Endothelial cell of umbilical vein (primary cell): ENCODE measurements around the gene GALNT14. TPM values are rescaled to one million over a fixed set of nuclear protein-coding genes. Genes with fewer than 3 reads are reported as not detected.

Experiments used
- BruUV-seq: library from RNA; stranded (reverse); fragments of 400-500 nt; replicated peaks from 2 replicates; lab custom pipeline; 2021; lab: Mats Ljungman, UMichigan
- CTCF ChIA-PET: fragments of 300-600, 350-600 bp; sonication (Branson Sonifier 250); formaldehyde crosslinking; loops from one replicate; lab custom pipeline; 2021; ENCODE audit warnings: antibody characterized with exemption, inconsistent platforms; lab: Charles Lee
- POLR2A ChIA-PET: fragments of 300-600, 350-600 bp; sonication (Branson Sonifier 250); formaldehyde crosslinking; loops from one replicate; lab custom pipeline; 2021; ENCODE audit warnings: antibody characterized with exemption, inconsistent platforms; lab: Charles Lee
- DNase-seq: peaks from one replicate; pipeline ENCODE4 v3.0.0-alpha.2; 2011; ENCODE audit warnings: low read depth, low spot score
- FAIRE-seq: peaks from 2 replicates; lab custom pipeline; 2011; peaks lifted over from hg19 to GRCh38; lab: Jason Lieb, UNC
- H2AFZ ChIP-seq: 2 replicates; pipeline ENCODE4 v1.6.0; 2012; ENCODE audit warnings: low read depth, low read length, control low read depth, inconsistent platforms
- H3K27ac ChIP-seq: 2 replicates; pipeline ENCODE4 v1.5.1; 2011; ENCODE audit warnings: low read depth, mild to moderate bottlenecking, control low read depth, low read length, moderate library complexity; ENCODE audit not compliant: insufficient read depth
- H3K27me3 ChIP-seq, 2 experiments: 2 replicates each; pipeline versions ENCODE4 v1.6.0 to v1.6.1; 2011; ENCODE audit warnings: low read length in 2 of 2, mixed read lengths in 1 of 2; ENCODE audit not compliant: control insufficient read depth in 2 of 2, insufficient read depth in 2 of 2
- H3K36me3 ChIP-seq, 2 experiments: 2 replicates in 1 of 2; 3 replicates in 1 of 2; pipeline ENCODE4 v1.5.1; 2011; ENCODE audit warnings: low read length in 2 of 2, mild to moderate bottlenecking in 1 of 2, moderate library complexity in 1 of 2; ENCODE audit not compliant: control insufficient read depth in 2 of 2, insufficient read depth in 2 of 2; ENCODE audit errors: extremely low read depth in 1 of 2
- H3K4me1 ChIP-seq: 3 replicates; pipeline ENCODE4 v1.5.1; 2011; ENCODE audit warnings: mild to moderate bottlenecking, low read length; ENCODE audit not compliant: control insufficient read depth, insufficient read depth; ENCODE audit errors: extremely low read depth
- H3K4me2 ChIP-seq: 2 replicates; pipeline ENCODE4 v1.6.1; 2011; ENCODE audit warnings: low read length, control low read depth, mixed read lengths; ENCODE audit not compliant: insufficient read depth
- H3K4me3 ChIP-seq, 3 experiments: fragments of 200-600 bp in 1 of 3; sonication (generic), shearing (Covaris generic) in 1 of 3; replicated peaks in 1 of 3; 2 replicates each; pipeline ENCODE4 v1.5.1; 2011 to 2016; ENCODE audit warnings: control low read depth in 3 of 3, low read length in 3 of 3, mild to moderate bottlenecking in 2 of 3, inconsistent platforms in 1 of 3, low read depth in 1 of 3, moderate library complexity in 1 of 3; ENCODE audit not compliant: insufficient read depth in 1 of 3
- H3K79me2 ChIP-seq: 2 replicates; pipeline ENCODE4 v1.6.0; 2012; ENCODE audit warnings: low read length, inconsistent platforms; ENCODE audit not compliant: control insufficient read depth, insufficient read depth
- H3K9ac ChIP-seq: replicated peaks from 2 replicates; pipeline ENCODE3; 2011; ENCODE audit warnings: low read length, control low read depth; ENCODE audit not compliant: insufficient read depth; ENCODE audit errors: extremely low read depth
- H3K9me1 ChIP-seq: replicated peaks from 3 replicates; pipeline ENCODE4 v1.6.0; 2011; ENCODE audit warnings: mild to moderate bottlenecking, low read length; ENCODE audit not compliant: control insufficient read depth, insufficient read depth; ENCODE audit errors: extremely low read depth
- H3K9me3 ChIP-seq: replicated peaks from 2 replicates; pipeline ENCODE4 v1.5.1; 2012; ENCODE audit warnings: low read length, inconsistent platforms; ENCODE audit not compliant: control insufficient read depth, insufficient read depth
- H4K20me1 ChIP-seq: replicated peaks from 2 replicates; pipeline ENCODE3; 2011; ENCODE audit warnings: mild to moderate bottlenecking, low read length; ENCODE audit not compliant: control insufficient read depth, insufficient read depth; ENCODE audit errors: extremely low read depth
- EZH2 ChIP-seq: IDR thresholded peaks from 2 replicates; pipeline ENCODE4 v1.6.1; 2012; ENCODE audit warnings: borderline replicate concordance, low read depth, mild to moderate bottlenecking, moderate library complexity, low read length, inconsistent platforms; ENCODE audit not compliant: severe bottlenecking
- FOS ChIP-seq: IDR thresholded peaks from 2 replicates; pipeline ENCODE4 v1.6.1; 2011; ENCODE audit warnings: mild to moderate bottlenecking, low read length, moderate library complexity, borderline replicate concordance; ENCODE audit not compliant: insufficient read depth
- GATA2 ChIP-seq: IDR thresholded peaks from 2 replicates; pipeline ENCODE4 v1.7.0; 2011; ENCODE audit warnings: low read depth, mild to moderate bottlenecking, moderate library complexity, mixed read lengths, low read length; ENCODE audit not compliant: insufficient read length, insufficient read depth
- JUN ChIP-seq: IDR thresholded peaks from 2 replicates; pipeline ENCODE4 v1.6.1; 2011; ENCODE audit warnings: borderline replicate concordance, low read depth; ENCODE audit not compliant: insufficient read length, insufficient read depth
- MAX ChIP-seq: IDR thresholded peaks from 2 replicates; pipeline ENCODE4 v1.6.1; 2011; ENCODE audit not compliant: insufficient read depth, insufficient read length
- MYC ChIP-seq: IDR thresholded peaks from one replicate; pipeline ENCODE4 v1.6.1; 2011; ENCODE audit warnings: mild to moderate bottlenecking, low read depth, low read length
- POLR2A ChIP-seq: IDR thresholded peaks from 2 replicates; pipeline ENCODE4 v1.6.1; 2012; ENCODE audit warnings: low read depth, mild to moderate bottlenecking, control low read depth, low read length
- POLR2AphosphoS5 ChIP-seq: IDR thresholded peaks from 2 replicates; pipeline ENCODE4 v1.6.1; 2012; ENCODE audit warnings: low read depth, mild to moderate bottlenecking, control low read depth, low read length, moderate library complexity; ENCODE audit not compliant: insufficient read depth
- dilution Hi-C: fragments of 300-500 bp; cut with MboI; formaldehyde crosslinking; loops from one replicate; pipeline ENCODE4 v1.15.0; 2019; ENCODE audit warnings: low sequenced_read_pairs; ENCODE audit not compliant: extremely low pct_ligation_motif_present
- intact Hi-C: fragments of 100-400 bp; cut with micrococcal nuclease; formaldehyde crosslinking; loops from one replicate; pipeline ENCODE4 v1.10.0; 2022
- polyA plus RNA-seq, 4 experiments: library from polyadenylated mRNA; depleted of rRNA in 3 of 4; stranded (reverse) in 3 of 4; unstranded in 1 of 4; fragments of >200 nt; gene quantifications; 2 replicates each; pipeline versions ENCODE4 v1.2.1 to v1.2.3, GENCODE V29; 2011 to 2012; ENCODE audit warnings: missing spikeins in 1 of 4
- total RNA-seq: library from RNA; stranded (reverse); gene quantifications from 2 replicates; pipeline ENCODE4 v1.2.3, GENCODE V29; 2021
- TF ChIP-seq, protein P1 (sequence below), 2 donors: IDR thresholded peaks; 1 replicate in 1 of 2; 2 replicates in 1 of 2; pipeline ENCODE4 v1.5.1; 2011; ENCODE audit warnings: low read length in 2 of 2, mild to moderate bottlenecking in 2 of 2, moderate library complexity in 2 of 2, control low read depth in 1 of 2, inconsistent platforms in 1 of 2, low read depth in 1 of 2; ENCODE audit not compliant: insufficient read depth in 1 of 2; ENCODE audit errors: extremely low read depth in 1 of 2

The GALNT14 gene
- total and polyA plus RNA-seq, 2 donors (not counting 3 experiments of a cell fraction or from before 2014, with no cell fraction given): 0.04 to 0.40 TPM

DNA sequence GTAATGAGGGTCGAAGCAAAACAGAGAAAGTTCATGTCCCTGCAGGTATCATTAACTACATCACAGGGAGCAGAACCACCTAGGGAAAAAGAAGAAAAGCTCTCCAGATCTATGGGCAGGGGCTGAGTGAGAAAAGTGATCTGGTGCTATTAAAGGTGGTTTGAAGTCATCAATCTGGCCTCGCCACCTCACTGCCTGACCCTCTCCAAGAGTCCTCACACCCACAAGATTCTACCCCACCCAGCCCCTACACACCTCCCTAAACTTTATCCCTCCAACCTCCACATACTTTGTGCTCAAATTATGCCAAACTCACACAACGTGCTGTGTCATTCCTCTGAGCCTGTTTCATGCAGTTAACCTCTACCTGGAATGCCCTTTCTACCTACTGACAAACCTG lies 2.2 kb downstream of the GALNT14 start:
- Histone ChIP-seq H3K9me1 (no peaks in the 10 kb centered on the region), H3K9ac (no peak overlapping the region), H2AFZ (no peak overlapping the region), H3K36me3 (no peaks in the 10 kb centered on the region), H3K27me3 (peaks cover 23 to 33% of the 10 kb centered on the region in 2 experiments), H3K79me2 (no peaks in the 10 kb centered on the region), H3K4me3 (no peak overlapping the region), H3K4me1 (no peaks in the 10 kb centered on the region), H3K4me2 (no peak overlapping the region), H4K20me1 (no peaks in the 10 kb centered on the region), H3K27ac (no peak overlapping the region), H3K9me3 (no peaks in the 10 kb centered on the region)
- no peak for FAIRE-seq
- POLR2A ChIA-PET: no interaction called here
- BruUV-seq: no TSS peak
- CTCF ChIA-PET: no interaction called here
- intact Hi-C loops (no loop called here), dilution Hi-C loops (no loop called here)
- no peak for DNase-seq
- no peak for TF ChIP-seq MYC
- no peak for TF ChIP-seq JUN
- no peak for TF ChIP-seq EZH2
- TF ChIP-seq POLR2AphosphoS5: no peak
- no peak for TF ChIP-seq POLR2A
- TF ChIP-seq, protein P1, sequence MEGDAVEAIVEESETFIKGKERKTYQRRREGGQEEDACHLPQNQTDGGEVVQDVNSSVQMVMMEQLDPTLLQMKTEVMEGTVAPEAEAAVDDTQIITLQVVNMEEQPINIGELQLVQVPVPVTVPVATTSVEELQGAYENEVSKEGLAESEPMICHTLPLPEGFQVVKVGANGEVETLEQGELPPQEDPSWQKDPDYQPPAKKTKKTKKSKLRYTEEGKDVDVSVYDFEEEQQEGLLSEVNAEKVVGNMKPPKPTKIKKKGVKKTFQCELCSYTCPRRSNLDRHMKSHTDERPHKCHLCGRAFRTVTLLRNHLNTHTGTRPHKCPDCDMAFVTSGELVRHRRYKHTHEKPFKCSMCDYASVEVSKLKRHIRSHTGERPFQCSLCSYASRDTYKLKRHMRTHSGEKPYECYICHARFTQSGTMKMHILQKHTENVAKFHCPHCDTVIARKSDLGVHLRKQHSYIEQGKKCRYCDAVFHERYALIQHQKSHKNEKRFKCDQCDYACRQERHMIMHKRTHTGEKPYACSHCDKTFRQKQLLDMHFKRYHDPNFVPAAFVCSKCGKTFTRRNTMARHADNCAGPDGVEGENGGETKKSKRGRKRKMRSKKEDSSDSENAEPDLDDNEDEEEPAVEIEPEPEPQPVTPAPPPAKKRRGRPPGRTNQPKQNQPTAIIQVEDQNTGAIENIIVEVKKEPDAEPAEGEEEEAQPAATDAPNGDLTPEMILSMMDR (IDR thresholded peaks at IDR 0.05; ENCODE audit: extremely low read depth in 1 of 2, insufficient read depth in 1 of 2, low read depth in 1 of 2, low read length in 2 of 2): no peak
- TF ChIP-seq GATA2: no peak
- TF ChIP-seq FOS: no peak
- no peak for TF ChIP-seq MAX
